GM19240 (cell line): ENCODE measurements around the gene ZBTB22.

Experiments
- DNase-seq: peaks from one replicate; pipeline ENCODE4 v3.0.0; 2011; ENCODE audit warnings: low spot score; ENCODE audit not compliant: insufficient read length

Gene ZBTB22

DNA sequence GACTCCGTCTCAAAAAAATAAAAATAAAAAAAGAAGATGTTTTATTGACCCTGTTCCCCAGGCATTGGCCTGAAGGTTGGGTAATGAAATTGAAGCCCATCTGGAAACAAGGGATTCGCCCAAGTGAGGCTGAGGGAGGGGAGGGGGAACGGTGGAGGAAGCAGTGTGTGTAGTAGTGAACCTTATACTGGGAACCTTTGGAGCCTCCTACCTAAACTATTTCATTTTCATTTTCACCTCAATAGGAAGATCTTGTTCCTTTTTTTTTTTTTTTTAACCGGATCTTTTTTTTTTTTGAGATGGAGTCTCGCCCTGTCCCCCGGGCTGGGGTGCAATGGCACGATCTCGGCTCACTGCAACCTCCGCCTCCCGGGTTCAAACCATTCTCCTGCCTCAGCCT lies 13.2 kb upstream of the ZBTB22 start:
- DNase-seq, result no peak

DNA sequence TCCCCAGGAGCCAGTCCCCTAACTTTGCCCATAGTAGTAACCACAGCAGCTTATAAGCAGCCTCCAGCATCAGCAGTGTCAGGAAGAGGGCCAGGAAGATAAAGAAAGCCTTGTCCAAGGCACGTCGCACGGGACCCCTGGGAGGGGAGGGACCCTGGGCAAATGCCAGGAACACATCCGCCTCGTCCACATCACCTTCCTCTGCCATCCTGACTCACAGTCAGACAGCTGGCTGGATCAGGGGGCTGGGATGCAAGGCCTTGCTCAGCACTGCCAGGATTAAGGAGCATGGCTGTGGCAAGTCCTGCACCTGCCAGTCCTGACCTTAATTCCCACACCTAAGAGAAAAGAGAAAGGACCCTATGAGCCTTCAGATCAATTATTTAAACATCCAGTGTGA lies 11.5 kb upstream of the ZBTB22 start:
- no peak for DNase-seq

DNA sequence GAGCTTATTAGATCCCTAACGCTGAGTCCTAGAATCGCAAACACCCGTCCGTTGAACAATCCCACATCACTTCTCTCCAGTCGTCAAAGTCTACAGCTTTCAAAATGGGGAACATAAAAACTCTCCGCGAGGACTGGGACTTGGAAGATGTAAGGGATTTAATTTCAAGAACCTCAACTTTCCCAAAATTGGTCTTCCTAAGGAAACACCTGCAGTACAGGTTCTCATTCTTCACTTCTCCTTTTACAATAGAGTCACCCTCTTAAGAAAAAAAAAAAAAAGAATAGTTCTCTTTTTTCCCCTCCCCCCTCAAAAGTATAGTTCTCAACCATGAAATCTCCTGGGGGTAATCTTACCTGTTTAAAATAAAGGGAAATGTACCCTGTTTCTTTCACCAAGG lies 6.6 kb upstream of the ZBTB22 start:
- no peak for DNase-seq

DNA sequence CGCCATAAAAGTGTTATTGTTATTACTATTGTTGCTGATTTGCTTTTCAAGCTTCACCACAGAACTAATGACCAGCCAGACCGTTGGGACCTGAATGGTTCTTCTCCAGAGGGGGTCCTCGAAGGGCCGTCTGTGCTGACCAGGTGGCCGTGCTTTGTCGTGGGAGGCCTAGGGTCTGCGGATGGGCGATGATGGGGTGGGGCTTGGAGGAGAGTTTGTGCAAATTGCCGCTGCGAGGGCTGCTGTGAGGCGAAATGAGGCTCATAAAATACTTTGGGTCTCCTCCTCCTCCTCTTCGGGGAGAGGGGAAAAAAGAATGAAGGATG lies 6.0 kb upstream of the ZBTB22 start:
- DNase-seq, result no peak

DNA sequence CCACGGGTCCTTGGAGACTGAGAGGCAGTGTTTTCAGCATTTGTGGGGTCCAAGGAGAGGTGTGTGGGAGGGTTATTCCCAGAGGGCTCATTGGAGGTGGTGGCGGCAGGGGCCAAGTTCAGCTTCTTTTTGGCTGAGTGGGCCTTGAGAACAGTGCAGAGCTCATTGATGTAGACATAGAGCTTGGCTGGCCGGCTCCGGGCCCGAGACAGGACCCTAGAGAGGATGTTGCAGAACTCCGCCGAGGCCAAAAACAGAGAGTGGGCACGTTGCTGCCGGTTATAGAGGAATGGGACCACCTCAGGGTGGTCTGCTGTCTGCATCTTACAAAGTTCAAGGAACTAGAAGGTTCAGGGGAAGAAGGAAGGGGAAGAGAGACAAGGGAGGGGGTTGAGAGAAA lies 3.7 kb upstream of the ZBTB22 start:
- no peak for DNase-seq

DNA sequence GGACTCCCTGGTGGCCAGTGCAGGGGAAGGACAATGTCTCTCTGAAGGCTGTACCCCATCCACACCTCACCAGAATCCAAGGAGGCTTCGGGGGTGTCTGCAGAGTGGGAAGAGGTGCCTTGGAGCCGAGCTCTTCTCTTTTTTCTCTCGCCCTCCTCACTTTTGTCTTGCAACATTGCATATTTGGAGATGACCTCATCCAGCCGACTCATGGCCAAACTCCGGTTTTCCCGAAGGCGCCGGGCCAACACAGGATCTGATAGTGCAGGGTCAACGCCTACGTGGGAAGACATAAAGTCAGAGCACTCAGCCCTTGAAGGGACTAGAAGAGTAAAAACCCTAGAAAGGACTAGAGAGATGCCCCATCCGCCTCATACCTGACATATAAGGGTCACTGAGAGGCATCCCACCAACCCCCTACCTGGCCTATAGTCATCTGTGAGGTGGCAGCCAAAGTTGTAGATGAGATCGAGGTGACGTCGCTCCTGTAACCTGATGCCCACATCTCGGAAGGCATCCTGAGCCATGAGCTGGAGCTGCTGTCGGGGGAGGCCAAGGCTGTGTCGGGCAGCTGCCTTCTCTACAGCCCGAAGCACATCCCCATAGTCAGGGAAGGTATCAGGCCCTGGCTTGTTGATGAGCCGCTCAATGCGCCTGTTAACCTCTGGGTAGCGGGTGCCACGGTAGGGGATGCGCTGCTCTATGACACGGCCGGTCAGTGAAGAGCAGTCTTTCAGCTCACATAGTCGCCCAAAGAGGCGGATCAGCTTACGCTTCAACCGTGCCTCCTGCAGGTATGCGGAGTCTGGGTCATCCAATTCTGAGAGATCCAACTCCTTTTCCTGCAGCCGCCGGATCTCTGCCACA lies 3.0 kb upstream of the ZBTB22 start:
- DNase-seq, result no peak

DNA sequence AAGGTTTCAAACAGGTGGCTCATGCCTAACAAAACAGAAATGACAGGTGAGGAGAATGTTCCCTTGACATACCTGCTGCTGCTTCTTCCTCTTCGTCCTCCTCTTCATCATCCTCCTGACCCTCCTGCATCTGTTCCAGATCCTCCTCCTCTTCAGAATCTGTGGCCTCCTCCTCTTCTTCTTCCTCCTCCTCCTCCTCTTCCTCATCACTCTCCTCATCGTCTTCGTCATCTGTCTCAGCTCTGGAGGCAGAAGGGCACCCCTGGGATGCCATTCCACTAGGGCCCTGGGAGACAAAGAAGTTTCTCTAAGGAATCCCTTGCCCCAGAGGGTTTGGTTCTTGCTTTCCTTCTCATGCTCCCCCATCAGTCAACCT lies 2.4 kb upstream of the ZBTB22 start:
- no peak for DNase-seq

DNA sequence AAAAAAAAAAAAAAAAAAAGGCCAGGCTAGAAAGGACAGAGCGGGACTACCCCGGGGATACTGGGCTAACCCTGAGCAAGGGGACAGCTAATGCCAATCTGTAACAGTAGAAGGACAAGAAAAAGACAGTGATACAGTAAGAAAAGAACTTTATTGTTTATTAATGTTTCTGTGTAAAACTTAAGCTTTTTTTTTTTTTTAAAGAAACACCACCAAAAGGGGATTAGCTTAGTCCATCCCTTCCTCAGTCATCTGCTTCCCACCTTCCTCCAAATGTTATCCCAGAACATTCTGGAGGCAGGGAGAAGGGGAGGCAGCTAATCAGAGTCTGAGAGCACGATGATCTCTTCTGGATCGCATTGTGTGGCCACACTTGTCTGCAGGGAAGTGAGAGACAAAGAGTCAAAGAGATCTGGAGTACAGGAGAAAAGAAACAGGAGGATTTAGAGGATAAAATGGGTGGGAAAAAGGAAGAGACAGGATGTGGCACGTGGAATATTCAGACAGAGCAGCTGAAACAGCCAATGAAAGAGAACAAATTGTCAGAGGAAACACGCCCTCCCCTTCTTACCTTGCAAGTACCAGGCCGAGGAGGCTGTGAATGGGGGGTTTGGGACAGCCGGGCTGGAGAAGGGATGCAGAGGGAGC lies 1.0 kb upstream of the ZBTB22 start:
- no peak for DNase-seq

DNA sequence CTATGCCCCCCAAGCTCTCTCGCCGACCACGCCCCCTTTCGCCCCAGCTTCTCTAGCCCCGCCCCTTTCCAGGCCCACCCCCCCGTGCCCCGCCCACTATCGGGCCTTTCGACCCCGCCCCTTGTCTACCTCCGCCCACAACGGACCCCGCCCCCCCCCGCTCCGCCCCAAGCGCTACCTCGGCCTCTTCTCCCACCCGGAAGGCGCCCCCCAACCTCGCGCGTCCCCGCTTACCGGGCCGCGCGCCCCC lies 200 bp downstream of the ZBTB22 start:
- no peak for DNase-seq

DNA sequence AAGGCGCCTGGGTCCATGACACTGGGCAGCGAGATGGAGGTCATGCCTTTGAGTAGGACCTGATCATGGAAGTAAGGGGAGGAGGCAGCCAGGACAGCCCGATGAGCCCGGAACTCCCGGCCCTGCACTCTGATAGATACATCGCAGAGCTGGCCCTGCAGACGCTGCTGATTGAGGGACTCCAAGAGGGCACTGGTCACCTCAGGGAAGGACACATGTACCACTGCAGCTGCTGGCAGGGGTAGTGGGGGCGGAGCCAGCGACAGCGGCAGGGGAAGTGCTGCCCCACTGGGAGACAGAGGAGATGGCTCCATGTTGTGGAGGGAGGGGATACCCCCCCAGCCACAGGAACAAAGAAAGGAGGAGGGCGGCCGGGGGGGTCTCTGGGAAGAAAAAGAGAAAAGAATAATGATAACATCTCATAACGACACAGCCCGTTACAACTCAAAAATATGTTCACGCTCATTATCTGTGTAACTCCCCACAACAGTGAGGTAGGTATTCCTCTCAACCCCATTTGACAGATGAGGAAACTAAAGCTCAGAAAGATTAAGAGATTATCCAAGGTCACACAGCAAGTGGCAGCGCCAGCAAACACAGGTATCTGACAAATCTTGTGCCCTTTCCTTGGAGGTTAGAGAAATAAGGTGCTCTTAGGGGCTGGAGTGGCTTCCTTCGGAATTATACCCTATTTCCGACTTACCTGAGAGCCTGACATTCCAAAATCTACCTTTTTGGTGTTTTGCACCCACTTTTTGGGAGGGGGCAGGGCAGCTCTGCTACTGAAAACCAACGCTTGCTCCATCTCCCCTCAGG lies 733 bp downstream of the ZBTB22 start:
- no peak for DNase-seq

DNA sequence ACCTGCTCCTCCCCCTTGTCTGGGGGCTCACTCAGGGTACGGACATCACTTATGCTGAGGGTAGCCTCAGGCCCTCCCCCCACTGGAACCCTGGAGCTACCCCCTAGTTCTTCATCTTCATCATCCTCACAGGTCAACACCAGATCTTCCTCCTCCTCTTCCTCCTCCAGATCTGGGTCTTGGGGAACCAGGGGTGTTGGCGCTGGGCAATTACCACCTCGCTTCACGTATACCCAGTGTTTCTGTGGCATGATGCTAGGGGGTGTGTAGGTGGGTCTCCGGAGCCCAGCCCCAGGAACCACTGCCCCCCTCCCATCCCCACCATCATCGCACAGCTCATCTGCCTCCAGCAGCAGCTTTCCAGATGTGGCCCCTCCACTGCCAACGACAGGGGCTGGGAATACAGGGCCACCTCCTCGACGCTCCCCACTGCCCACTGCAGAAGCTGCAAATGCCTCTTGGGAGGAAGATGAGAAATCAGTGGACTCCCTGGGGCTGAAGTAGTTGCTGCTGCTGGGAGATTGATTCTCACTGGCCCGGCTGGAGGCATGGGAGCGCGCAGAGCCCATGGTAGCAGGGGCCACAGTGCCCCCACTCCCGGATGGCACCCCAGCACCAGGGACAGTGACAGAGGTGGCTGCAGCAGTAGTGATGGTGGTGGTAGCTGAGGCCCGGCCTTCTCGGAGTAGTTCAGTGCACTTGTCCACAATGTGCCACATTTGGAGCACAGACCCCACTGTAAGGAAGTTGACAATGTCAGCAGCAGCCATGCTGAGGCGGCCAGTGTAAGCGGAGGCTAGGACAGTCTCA lies 1.5 kb downstream of the ZBTB22 start:
- DNase-seq, result no peak

DNA sequence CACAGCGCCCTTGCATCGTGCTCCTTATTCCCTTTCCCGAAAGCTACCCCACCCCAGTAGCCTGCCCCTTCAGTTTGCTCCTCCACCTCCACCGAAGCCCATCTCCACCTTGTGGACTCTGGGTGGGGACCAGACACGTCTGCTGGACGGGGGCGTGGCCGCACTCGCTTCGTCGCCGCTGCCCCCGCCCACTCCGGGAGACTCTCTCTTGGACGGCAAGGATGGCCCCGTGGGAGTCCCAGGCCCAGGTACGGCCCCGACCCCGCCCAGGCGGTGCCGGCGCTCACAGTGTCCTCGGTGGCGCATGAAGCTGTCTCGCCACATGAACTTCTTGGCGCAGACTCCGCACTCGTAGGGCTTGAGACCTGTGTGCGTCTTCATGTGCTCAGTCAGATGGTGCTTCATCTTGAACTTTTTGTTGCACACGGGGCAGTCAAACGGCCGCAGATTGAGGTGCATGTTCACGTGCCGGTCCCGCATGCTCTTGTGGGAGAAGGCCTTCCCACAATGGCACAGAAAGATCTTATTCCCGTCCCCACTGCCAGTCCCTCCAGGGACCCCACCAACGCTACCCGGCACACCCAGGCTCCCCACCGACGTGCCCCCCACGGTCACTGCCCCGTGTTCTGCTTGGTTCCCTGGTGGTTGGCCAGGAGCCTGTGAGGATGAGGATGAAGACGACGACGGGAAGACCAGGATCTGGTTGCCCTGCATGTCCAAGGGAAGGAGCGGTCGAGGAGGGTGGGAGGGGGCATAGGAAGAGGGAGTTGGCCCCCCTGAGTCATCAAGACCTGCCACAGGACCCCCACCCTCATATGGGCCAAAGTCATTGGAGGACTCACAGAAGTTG lies 2.4 kb downstream of the ZBTB22 start:
- DNase-seq, result no peak

DNA sequence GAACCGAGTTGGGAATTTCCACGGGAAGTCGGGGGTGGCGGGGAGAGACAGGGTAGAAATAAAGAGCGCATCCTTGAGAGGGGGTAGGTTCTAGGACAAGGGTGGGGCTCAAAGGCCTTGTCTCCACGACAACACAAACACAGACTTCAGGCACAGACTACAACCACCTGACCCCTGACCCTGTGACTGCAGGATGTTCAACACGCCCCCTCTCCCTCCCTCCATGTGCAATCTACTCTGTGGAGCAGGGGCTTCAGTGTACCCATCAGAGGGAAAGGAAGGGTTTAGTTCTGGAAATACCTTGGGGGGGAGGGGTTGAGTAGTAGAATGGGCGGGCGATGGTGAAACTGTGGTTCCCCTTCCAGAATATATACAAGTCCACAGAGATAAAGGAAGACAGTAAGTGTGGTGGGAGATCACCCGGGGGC lies 3.0 kb downstream of the ZBTB22 start:
- DNase-seq, result no peak

DNA sequence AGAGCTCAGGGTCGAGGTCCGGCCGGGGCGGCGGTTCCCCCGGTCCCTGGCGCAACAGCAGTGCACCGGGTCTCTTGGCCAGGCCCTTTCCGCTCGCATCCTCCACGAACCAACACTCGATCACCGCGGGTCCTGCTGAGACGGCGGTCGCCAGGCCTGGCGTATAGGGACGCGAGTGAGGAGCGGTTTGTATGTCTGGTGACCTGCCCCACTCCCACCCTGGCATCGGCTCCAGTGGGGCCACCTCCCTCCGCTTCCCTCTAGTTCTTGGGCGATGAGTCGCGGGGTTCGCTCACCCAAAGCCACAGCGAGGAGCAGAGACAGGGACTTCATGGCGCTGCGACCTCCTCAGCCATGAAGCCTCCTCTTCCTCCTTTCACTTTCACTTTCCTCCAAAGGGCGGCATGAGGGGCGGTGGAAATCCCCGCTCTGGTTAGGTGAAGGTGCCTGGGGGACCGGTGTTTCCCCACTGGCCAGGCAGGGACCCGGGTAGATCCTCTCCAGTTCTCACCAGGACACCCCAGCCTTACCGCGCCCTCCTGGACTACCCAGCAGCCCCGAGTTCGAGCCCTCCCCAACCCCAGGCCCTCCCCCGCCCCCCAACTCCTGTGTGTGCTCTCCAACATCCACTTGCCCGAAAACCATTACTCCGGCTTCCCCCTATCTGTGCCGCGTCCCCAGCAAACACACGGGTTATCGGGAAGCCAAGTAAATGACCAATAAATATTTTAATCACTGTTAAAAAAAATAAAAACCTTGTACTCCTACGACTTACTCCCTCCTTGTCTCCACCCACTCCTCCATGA lies 3.6 kb downstream of the ZBTB22 start, which contains the start of gene TAPBP:
TAPBP (minus strand) TSS at position 370 of the 806 bp plus-strand sequence; CDS start at position 333, 37 bp downstream.
- peak; percentile 62 for DNase-seq

DNA sequence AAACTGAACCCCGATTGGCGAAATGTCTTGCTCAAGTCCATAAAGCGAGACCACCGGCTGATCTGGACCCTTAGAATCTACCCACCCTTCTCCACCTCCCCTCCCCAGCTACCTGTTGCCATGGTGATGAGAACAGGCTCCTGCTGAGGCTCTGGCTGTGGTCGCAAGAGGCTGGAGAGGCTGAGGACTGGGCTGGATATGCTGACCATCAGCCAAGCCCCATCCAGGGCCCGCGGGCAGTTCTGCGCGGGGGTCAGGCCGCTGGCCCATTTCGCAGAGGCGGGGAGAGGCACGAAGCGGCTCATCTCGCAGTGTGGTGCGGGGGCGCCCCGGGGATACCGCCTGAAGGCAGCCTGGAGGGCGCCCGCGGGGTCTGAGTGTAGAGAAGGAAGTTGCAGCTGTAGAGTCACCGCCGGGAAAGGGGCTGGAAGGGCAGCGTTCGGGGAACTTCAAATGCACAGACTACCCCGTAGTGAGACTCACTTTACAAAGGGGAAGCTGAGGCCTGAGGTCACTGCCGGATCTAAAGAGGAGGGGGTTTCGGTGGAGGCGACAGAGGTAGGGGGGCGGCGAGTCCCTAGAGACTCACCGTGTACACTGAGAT lies 4.3 kb downstream of the ZBTB22 start:
- DNase-seq, result no peak

DNA sequence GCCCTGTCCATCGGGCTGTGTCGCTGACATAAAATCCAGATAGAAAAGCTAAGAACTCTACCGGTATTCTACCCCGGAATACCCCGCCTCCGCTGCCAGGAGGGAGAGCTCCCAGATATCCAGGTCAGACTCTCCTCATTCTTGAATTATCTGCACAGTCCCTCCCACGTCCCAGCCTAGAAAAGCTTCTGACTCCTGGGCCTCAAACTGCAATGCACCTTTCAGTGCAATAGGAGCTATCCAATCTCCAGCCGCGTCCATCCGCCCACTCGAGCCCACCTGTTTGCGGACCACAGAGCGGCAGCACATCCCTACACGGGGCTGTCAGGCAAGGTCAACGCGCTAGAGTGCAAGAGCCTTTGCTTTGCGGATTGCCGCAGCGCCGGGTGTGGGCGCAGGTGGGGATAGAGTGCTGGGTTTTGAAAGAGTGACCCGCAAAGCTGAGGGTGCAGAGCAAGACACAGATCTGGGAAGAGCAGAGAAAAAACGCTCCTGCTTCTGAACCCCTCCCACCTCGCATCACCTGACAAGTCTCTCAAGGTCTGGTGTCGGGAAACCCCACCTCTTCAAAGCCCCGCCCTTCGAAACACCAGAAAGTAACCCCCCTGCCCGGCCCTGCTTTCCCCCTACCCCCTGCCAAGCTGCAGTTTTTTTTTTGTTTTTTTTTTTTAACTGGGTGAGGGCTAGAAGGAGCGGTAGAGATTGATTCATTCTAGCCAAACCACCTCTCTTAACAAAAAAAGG lies 5.0 kb downstream of the ZBTB22 start:
- DNase-seq, result no peak

DNA sequence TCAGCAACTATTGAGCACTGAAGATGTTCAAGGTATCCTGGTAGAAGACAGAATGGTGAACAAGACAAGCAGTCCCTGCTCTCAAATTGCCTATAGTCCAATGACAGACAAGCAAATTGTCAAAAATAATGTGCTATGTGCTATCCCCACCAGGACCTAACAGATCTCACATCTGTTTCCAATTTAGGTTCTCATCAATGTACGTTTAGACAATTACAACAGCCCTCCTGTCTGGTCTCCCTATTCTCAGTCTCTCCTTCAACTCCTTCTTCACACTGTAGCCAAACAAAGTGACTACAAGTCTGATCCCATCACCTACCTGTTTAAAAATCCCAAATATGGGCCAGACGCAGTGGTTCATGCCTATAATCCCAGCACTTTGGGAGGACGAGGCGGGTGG lies 11.2 kb downstream of the ZBTB22 start:
- no peak for DNase-seq

DNA sequence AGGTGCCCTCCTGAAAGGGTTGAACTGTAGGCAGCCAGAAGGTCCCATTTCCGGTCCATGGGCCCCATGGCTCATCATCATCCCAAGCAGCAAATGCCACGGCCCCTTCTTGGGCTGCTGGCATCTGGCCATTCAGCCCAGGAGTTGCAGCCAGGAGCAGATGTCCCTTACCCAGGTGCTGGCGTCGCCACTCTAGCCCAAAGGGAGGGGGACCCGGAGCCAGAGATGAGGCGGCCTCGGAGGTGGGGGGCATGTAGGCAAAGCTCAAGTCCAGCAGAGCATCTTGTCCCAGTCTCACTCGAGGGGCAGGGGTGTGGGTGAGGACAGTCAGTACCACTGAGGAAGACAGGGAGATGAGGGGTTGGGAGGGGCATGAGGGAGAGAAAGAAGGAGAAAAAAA lies 12.5 kb downstream of the ZBTB22 start:
- no peak for DNase-seq

DNA sequence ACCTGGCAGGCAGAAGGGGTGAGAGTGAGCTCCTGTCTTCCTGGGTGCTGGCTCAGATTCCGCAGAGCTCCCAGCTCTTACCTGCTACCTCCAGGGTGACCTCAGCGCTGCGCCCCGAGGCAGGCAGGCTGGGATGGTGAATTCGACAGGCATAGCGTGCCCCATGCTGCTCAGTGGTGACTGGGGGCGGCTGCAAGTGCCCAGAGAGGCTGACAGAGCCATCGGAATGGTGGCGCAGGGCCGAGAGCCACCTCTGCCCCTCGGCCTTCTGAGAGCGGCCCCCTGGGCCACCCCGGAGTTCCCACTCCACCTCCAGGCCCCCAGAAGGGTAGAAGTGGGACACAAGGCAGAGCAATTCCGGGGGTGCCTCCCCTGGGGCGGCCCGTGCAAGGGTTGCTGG lies 13.3 kb downstream of the ZBTB22 start:
- no peak for DNase-seq
